H1 (cell line): ENCODE results near the gene FGF1. TPM values are rescaled to one million over a fixed set of nuclear protein-coding genes. Genes with fewer than 3 reads are reported as not detected.

Experiments used
- CTCF ChIA-PET: fragments of 300-600 bp; sonication (Branson Sonifier 250); formaldehyde crosslinking; loops from one replicate; lab custom pipeline; 2021; ENCODE audit not compliant: partially characterized antibody; lab: Charles Lee
- POLR2A ChIA-PET: fragments of 300-600 bp; sonication (Branson Sonifier 250); formaldehyde crosslinking; loops from one replicate; lab custom pipeline; 2021; ENCODE audit warnings: inconsistent platforms; ENCODE audit not compliant: partially characterized antibody; lab: Charles Lee
- DNase-seq, 2 experiments: peaks; one replicate each; pipeline versions ENCODE4 v3.0.0 to v3.0.0-alpha.2; 2010 to 2022; ENCODE audit warnings: low spot score in 2 of 2, low read depth in 1 of 2, mixed read lengths in 1 of 2
- FAIRE-seq: peaks from 2 replicates; lab custom pipeline; 2011; peaks lifted over from hg19 to GRCh38; lab: Jason Lieb, UNC
- H2AFZ ChIP-seq: 2 replicates; pipeline ENCODE4 v1.8.1; 2012; ENCODE audit warnings: low read length, inconsistent platforms
- H2AK5ac ChIP-seq: 2 replicates; pipeline ENCODE4 v1.6.1; 2013; ENCODE audit warnings: low read depth, low read length
- H2BK120ac ChIP-seq: replicated peaks from 2 replicates; pipeline ENCODE3; 2013; ENCODE audit warnings: low read depth, low read length, inconsistent platforms
- H2BK12ac ChIP-seq: 2 replicates; pipeline ENCODE4 v1.6.1; 2013; ENCODE audit warnings: low read depth, low read length
- H2BK15ac ChIP-seq: 2 replicates; pipeline ENCODE4 v1.6.1; 2013; ENCODE audit warnings: low read length
- H2BK20ac ChIP-seq: 2 replicates; pipeline ENCODE4 v1.6.1; 2013; ENCODE audit warnings: low read length
- H2BK5ac ChIP-seq: 2 replicates; pipeline ENCODE4 v1.6.1; 2013; ENCODE audit warnings: low read depth, low read length
- H3K14ac ChIP-seq: 2 replicates; pipeline ENCODE4 v1.6.1; 2013; ENCODE audit warnings: inconsistent platforms; ENCODE audit not compliant: insufficient read length
- H3K18ac ChIP-seq: 2 replicates; pipeline ENCODE4 v1.6.1; 2013; ENCODE audit warnings: low read length; ENCODE audit errors: extremely low read depth
- H3K23ac ChIP-seq: 2 replicates; pipeline ENCODE4 v1.6.1; 2013; ENCODE audit warnings: inconsistent platforms; ENCODE audit not compliant: insufficient read length
- H3K23me2 ChIP-seq: 2 replicates; pipeline ENCODE4 v1.6.1; 2013; ENCODE audit warnings: low read depth, low read length
- H3K27ac ChIP-seq: 2 replicates; pipeline ENCODE4 v1.6.1; 2011; ENCODE audit warnings: low read depth, low read length, inconsistent platforms
- H3K27me3 ChIP-seq, 4 experiments: replicated peaks in 1 of 4; 1 replicate in 1 of 4; 2 replicates in 3 of 4; pipeline versions ENCODE4 v1.6.1 to v1.8.1; 2011 to 2013; ENCODE audit warnings: low read length in 3 of 4, mild to moderate bottlenecking in 3 of 4, inconsistent platforms in 2 of 4, mixed read lengths in 2 of 4, moderate library complexity in 1 of 4; ENCODE audit not compliant: control insufficient read depth in 3 of 4, insufficient read depth in 3 of 4; ENCODE audit errors: extremely low read depth in 1 of 4
- H3K36me3 ChIP-seq, 4 experiments: 2 replicates each; pipeline versions ENCODE4 v1.6.1 to v1.8.1; 2011 to 2013; ENCODE audit warnings: mild to moderate bottlenecking in 4 of 4, low read length in 3 of 4, moderate library complexity in 2 of 4, control low read depth in 1 of 4, inconsistent platforms in 1 of 4; ENCODE audit not compliant: insufficient read depth in 4 of 4, control insufficient read depth in 2 of 4
- H3K4ac ChIP-seq: replicated peaks from 2 replicates; pipeline ENCODE3; 2013; ENCODE audit warnings: low read length, low read depth, mixed read lengths, inconsistent platforms; ENCODE audit not compliant: insufficient read length
- H3K4me1 ChIP-seq, 4 experiments: replicated peaks in 1 of 4; 1 replicate in 1 of 4; 2 replicates in 3 of 4; pipeline versions ENCODE4 v1.6.1 to v1.8.1; 2011 to 2013; ENCODE audit warnings: low read length in 3 of 4, inconsistent platforms in 2 of 4, mixed read lengths in 1 of 4; ENCODE audit not compliant: insufficient read depth in 4 of 4, control insufficient read depth in 3 of 4
- H3K4me2 ChIP-seq, 2 experiments: 2 replicates each; pipeline versions ENCODE4 v1.6.1 to v1.8.1; 2011 to 2013; ENCODE audit warnings: low read depth in 2 of 2, low read length in 2 of 2, control low read depth in 1 of 2, inconsistent platforms in 1 of 2, mild to moderate bottlenecking in 1 of 2; ENCODE audit not compliant: insufficient read depth in 1 of 2
- H3K4me3 ChIP-seq, 4 experiments: fragments of 200-600, 300-600 bp in 1 of 4; sonication (generic), shearing (Covaris generic), sonication (Bioruptor Twin) in 1 of 4; 2 replicates each; pipeline versions ENCODE4 v1.5.1 to v1.8.1; 2011 to 2016; ENCODE audit warnings: low read length in 4 of 4, low read depth in 3 of 4, control low read depth in 2 of 4, inconsistent platforms in 2 of 4, mild to moderate bottlenecking in 2 of 4, mixed read lengths in 1 of 4, moderate library complexity in 1 of 4; ENCODE audit not compliant: insufficient read depth in 2 of 4; ENCODE audit errors: extremely low read depth in 1 of 4
- H3K56ac ChIP-seq: replicated peaks from 2 replicates; pipeline ENCODE3; 2013; ENCODE audit warnings: low read depth, mild to moderate bottlenecking, mixed read lengths, low read length, inconsistent platforms; ENCODE audit not compliant: insufficient read length
- H3K79me1 ChIP-seq: 2 replicates; pipeline ENCODE4 v1.6.1; 2013; ENCODE audit warnings: low read depth, low read length, control low read depth
- H3K79me2 ChIP-seq, 2 experiments: 2 replicates each; pipeline versions ENCODE4 v1.6.1 to v1.8.1; 2012 to 2013; ENCODE audit warnings: low read length in 2 of 2, mild to moderate bottlenecking in 2 of 2, inconsistent platforms in 1 of 2; ENCODE audit not compliant: insufficient read depth in 2 of 2, control insufficient read depth in 1 of 2
- H3K9ac ChIP-seq, 4 experiments: replicated peaks in 1 of 4; 1 replicate in 1 of 4; 2 replicates in 3 of 4; pipeline versions ENCODE4 v1.6.1 to v1.8.1; 2011 to 2013; ENCODE audit warnings: low read depth in 3 of 4, low read length in 3 of 4, control low read depth in 2 of 4, mild to moderate bottlenecking in 2 of 4, moderate library complexity in 2 of 4, inconsistent platforms in 1 of 4; ENCODE audit errors: extremely low read depth in 1 of 4
- H3K9me3 ChIP-seq, 2 experiments: 2 replicates each; pipeline versions ENCODE4 v1.6.1 to v1.8.1; 2012 to 2013; ENCODE audit warnings: mild to moderate bottlenecking in 2 of 2, moderate library complexity in 2 of 2, control low read depth in 1 of 2, inconsistent platforms in 1 of 2, low read depth in 1 of 2, low read length in 1 of 2, mixed read lengths in 1 of 2; ENCODE audit not compliant: insufficient read depth in 2 of 2
- H4K20me1 ChIP-seq, 2 experiments: replicated peaks in 1 of 2; 2 replicates each; pipeline versions ENCODE3 to v1.8.1; 2011 to 2013; ENCODE audit warnings: inconsistent platforms in 2 of 2, low read length in 2 of 2, mild to moderate bottlenecking in 1 of 2; ENCODE audit not compliant: insufficient read depth in 2 of 2, control insufficient read depth in 1 of 2
- H4K5ac ChIP-seq: 2 replicates; pipeline ENCODE4 v1.6.1; 2013; ENCODE audit warnings: low read length, low read depth, mixed read lengths, inconsistent platforms; ENCODE audit not compliant: insufficient read length
- H4K8ac ChIP-seq: 2 replicates; pipeline ENCODE4 v1.8.0; 2013; ENCODE audit warnings: mild to moderate bottlenecking, moderate library complexity, low read length, inconsistent platforms; ENCODE audit not compliant: insufficient read depth; ENCODE audit errors: extremely low read depth
- H4K91ac ChIP-seq: replicated peaks from 2 replicates; pipeline ENCODE3; 2013; ENCODE audit warnings: low read length, mixed read lengths, inconsistent platforms; ENCODE audit not compliant: insufficient read length
- ATF3 ChIP-seq: IDR thresholded peaks from 2 replicates; pipeline ENCODE4 v1.6.1; 2011; ENCODE audit warnings: low read depth, mild to moderate bottlenecking, low read length; ENCODE audit not compliant: insufficient read depth
- BACH1 ChIP-seq: IDR thresholded peaks from 2 replicates; pipeline ENCODE4 v1.6.1; 2012; ENCODE audit warnings: low read length, improper control_type of control experiment
- JUND ChIP-seq: IDR thresholded peaks from 2 replicates; pipeline ENCODE4 v1.6.1; 2011; ENCODE audit warnings: mild to moderate bottlenecking, improper control_type of control experiment, low read length
- MAX ChIP-seq: IDR thresholded peaks from 2 replicates; pipeline ENCODE4 v1.6.1; 2012; ENCODE audit warnings: inconsistent platforms
- NRF1 ChIP-seq: IDR thresholded peaks from 2 replicates; pipeline ENCODE4 v1.6.1; 2011; ENCODE audit warnings: mild to moderate bottlenecking, low read depth, low read length, improper control_type of control experiment
- RFX5 ChIP-seq: IDR thresholded peaks from 2 replicates; pipeline ENCODE4 v1.6.1; 2011; ENCODE audit warnings: low read depth, low read length, improper control_type of control experiment, borderline replicate concordance
- RNF2 ChIP-seq: fragments of 200-900, 300-1000 bp; sonication (generic); IDR thresholded peaks from 2 replicates; pipeline ENCODE4 v1.7.1; 2016; ENCODE audit warnings: borderline replicate concordance, low read depth, mild to moderate bottlenecking, antibody characterized with exemption, low read length; ENCODE audit not compliant: poor library complexity, severe bottlenecking; ENCODE audit errors: missing control alignments
- RXRA ChIP-seq: IDR thresholded peaks from 2 replicates; pipeline ENCODE4 v1.6.1; 2011; ENCODE audit warnings: low read depth, mild to moderate bottlenecking, low read length, moderate library complexity; ENCODE audit not compliant: insufficient read depth
- SP1 ChIP-seq: IDR thresholded peaks from 2 replicates; pipeline ENCODE4 v1.6.1; 2011; ENCODE audit warnings: low read depth, low read length
- SP4 ChIP-seq: IDR thresholded peaks from 2 replicates; pipeline ENCODE4 v1.6.1; 2012; ENCODE audit warnings: low read length, inconsistent platforms
- TEAD4 ChIP-seq: IDR thresholded peaks from 2 replicates; pipeline ENCODE4 v1.6.1; 2012; ENCODE audit warnings: low read depth, low read length, inconsistent platforms, mixed read lengths
- WGBS, 2 experiments: shearing (Covaris generic) in 1 of 2; methylation state at CpG; one replicate each; pipeline versions ENCODE4 v1.1.6 to v1.1.7; 2013 to 2015; ENCODE audit warnings: low lambda C conversion rate in 2 of 2, mixed read lengths in 2 of 2, inconsistent platforms in 1 of 2, low coverage in 1 of 2, missing lambda C conversion rate in 1 of 2; ENCODE audit not compliant: insufficient replicate concordance in 2 of 2, insufficient coverage in 1 of 2, insufficient read length in 1 of 2; ENCODE audit errors: extremely low coverage in 1 of 2, missing lambda C conversion rate in 1 of 2; 5-methylcytosine and 5-hydroxymethylcytosine counted together
- polyA plus RNA-seq, 7 experiments: library from polyadenylated mRNA; depleted of rRNA in 3 of 7; stranded (reverse) in 5 of 7; unstranded in 2 of 7; fragments of >200 nt in 5 of 7; fragments of 200-250 nt in 2 of 7; gene quantifications; 1 replicate in 5 of 7; 2 replicates in 1 of 7; 4 replicates in 1 of 7; pipeline versions ENCODE4 v1.2.1 to v1.2.3, GENCODE V29; 2011 to 2013; ENCODE audit warnings: missing spikeins in 2 of 7, mixed read lengths in 2 of 7
- total RNA-seq: library from RNA; stranded (reverse); fragmentation: NEBNext Ultra II Directional; extraction: Animal tissue kit (Norgen Biotek cat#: 25700); gene quantifications from 2 replicates; pipeline ENCODE4 v1.2.1, GENCODE V29; 2021

Gene FGF1
- total and polyA plus RNA-seq, 2 of the 8 experiments (the other 6 are each of a cell fraction or from before 2014, with no cell fraction given) = 0.30 to 0.50 TPM

- H3K18ac ChIP-seq = no peak overlapping the region
- no peak overlapping the region for H2AFZ ChIP-seq
- no peak overlapping the region for H3K4me2 ChIP-seq
- H3K27ac ChIP-seq = no peak overlapping the region
- H3K4me3 ChIP-seq = no peak overlapping the region
- H4K8ac ChIP-seq = no peak overlapping the region
- ChIA-PET CTCF (interaction anchor here (0.9 to 1.9 kb wide), 6 partner anchors 16 to 61 kb away, joined by 3 to 6 read pairs (median 4); no protein-coding TSS in a partner anchor), POLR2A (no interaction called here)
- no peak overlapping the region for H3K23ac ChIP-seq
- no peak overlapping the region for H2BK120ac ChIP-seq
- H2BK5ac ChIP-seq = no peak overlapping the region
- H4K91ac ChIP-seq = no peak overlapping the region
- DNase-seq (no peak), FAIRE-seq (no peak)
- no peaks in the 10 kb centered on the region for H3K4me1 ChIP-seq
- H4K5ac ChIP-seq = no peak overlapping the region
- H3K4ac ChIP-seq = no peak overlapping the region
- H3K36me3 ChIP-seq = no peaks in the 10 kb centered on the region
- no peak overlapping the region for H2BK20ac ChIP-seq
- H3K14ac ChIP-seq = no peak overlapping the region
- H2BK15ac ChIP-seq = no peak overlapping the region
- no peak overlapping the region for H2AK5ac ChIP-seq
- no peaks in the 10 kb centered on the region for H3K9me3 ChIP-seq
- H4K20me1 ChIP-seq = no peaks in the 10 kb centered on the region
- H3K9ac ChIP-seq = no peak overlapping the region
- no peak overlapping the region for H3K56ac ChIP-seq
- no peaks in the 10 kb centered on the region for H3K79me2 ChIP-seq
- 90% methylated on average over 2 of the region's 2 CpGs; no CpG with 5 or more reads in 1 of the 2 experiments for WGBS, 2 experiments
- H3K23me2 ChIP-seq = no peaks in the 10 kb centered on the region
- no peaks in the 10 kb centered on the region for H3K27me3 ChIP-seq
- H2BK12ac ChIP-seq = no peak overlapping the region
- no peaks in the 10 kb centered on the region for H3K79me1 ChIP-seq
- TF ChIP-seq SP1 (no peak), RFX5 (no peak), RXRA (no peak), BACH1 (no peak), TEAD4 (no peak), MAX (no peak), RNF2 (no peak), JUND (no peak), ATF3 (no peak), NRF1 (no peak), SP4 (no peak)
Observed at GRCh38 chr5:142637871-142638270, 48.0 kb downstream of the FGF1 start.
